K562 (cell line): ENCODE results near the gene BACH1. TPM values are rescaled to one million over a fixed set of nuclear protein-coding genes. Genes with fewer than 3 reads are reported as not detected.
A peak's percentile ranks its signal among the peaks of the same experiment; 100 is the strongest.

Experiments used
- ATAC-seq: fragments of 200-7000 bp; cut with Tn5 transposase; 3 replicates; pipeline ENCODE4 v1.9.1; 2020; ENCODE audit warnings: moderate library complexity
- BruUV-seq: library from RNA; stranded (reverse); fragments of 400-500 nt; replicated peaks from 2 replicates; lab custom pipeline; 2021; lab: Mats Ljungman, UMichigan
- CTCF ChIA-PET: fragments of 300-600 bp; formaldehyde crosslinking; extraction: SDS; loops from one replicate; lab custom pipeline; 2021; ENCODE audit warnings: low intra/inter-chr PET ratio; lab: Yijun Ruan, JAX
- POLR2A ChIA-PET: fragments of 300-600, 350-650 bp; sonication (Branson Sonifier 250); formaldehyde crosslinking; extraction: SDS; loops from one replicate; lab custom pipeline; 2021; ENCODE audit warnings: antibody characterized with exemption, inconsistent platforms; lab: Yijun Ruan, JAX
- DNase-seq, 4 experiments: peaks; one replicate each; pipeline versions ENCODE4 v3.0.0 to v3.0.0-alpha.2; 2011 to 2018; ENCODE audit warnings: low spot score in 3 of 4, mixed read lengths in 3 of 4; ENCODE audit errors: extremely low read depth in 1 of 4
- FAIRE-seq: peaks from 2 replicates; lab custom pipeline; 2011; peaks lifted over from hg19 to GRCh38; lab: Jason Lieb, UNC
- H2AFZ ChIP-seq: 2 replicates; pipeline ENCODE4 v1.6.0; 2011; ENCODE audit warnings: low read depth, low read length, control low read depth, inconsistent platforms
- H3K27ac ChIP-seq: fragments of 200-600 bp; 3 replicates; pipeline ENCODE4 v1.8.0; 2011; ENCODE audit warnings: low read depth, mild to moderate bottlenecking, control low read depth, inconsistent platforms, low read length, moderate library complexity, mixed read lengths; ENCODE audit errors: extremely low read depth
- H3K27me3 ChIP-seq, 2 experiments: fragments of 300-600 bp in 1 of 2; 2 replicates in 1 of 2; 3 replicates in 1 of 2; pipeline versions ENCODE4 v1.6.0 to v1.8.0; 2011; ENCODE audit warnings: inconsistent platforms in 2 of 2, low read length in 2 of 2, mild to moderate bottlenecking in 1 of 2, mixed read lengths in 1 of 2, moderate library complexity in 1 of 2; ENCODE audit not compliant: control insufficient read depth in 2 of 2, insufficient read depth in 2 of 2
- H3K36me3 ChIP-seq: fragments of 300-600 bp; 3 replicates; pipeline ENCODE4 v1.8.0; 2011; ENCODE audit warnings: mild to moderate bottlenecking, low read length, inconsistent platforms; ENCODE audit not compliant: control insufficient read depth, insufficient read depth
- H3K4me1 ChIP-seq, 2 experiments: fragments of 200-600 bp in 1 of 2; replicated peaks in 1 of 2; 2 replicates in 1 of 2; 3 replicates in 1 of 2; pipeline versions ENCODE4 v1.5.1 to v1.8.0; 2011; ENCODE audit warnings: inconsistent platforms in 2 of 2, low read length in 2 of 2, mild to moderate bottlenecking in 1 of 2, mixed read lengths in 1 of 2, moderate library complexity in 1 of 2; ENCODE audit not compliant: control insufficient read depth in 2 of 2, insufficient read depth in 2 of 2
- H3K4me2 ChIP-seq: 2 replicates; pipeline ENCODE4 v1.6.1; 2011; ENCODE audit warnings: low read length, control low read depth, inconsistent platforms, mixed read lengths; ENCODE audit not compliant: insufficient read depth
- H3K4me3 ChIP-seq: fragments of 200-600 bp; sonication (generic), shearing (Covaris generic); 2 replicates; pipeline ENCODE4 v1.5.1; 2016; ENCODE audit warnings: control low read depth, inconsistent platforms
- H3K79me2 ChIP-seq: fragments of 200-600 bp; 3 replicates; pipeline ENCODE4 v1.8.0; 2011; ENCODE audit warnings: low read length, inconsistent platforms; ENCODE audit not compliant: control insufficient read depth, insufficient read depth
- H3K9ac ChIP-seq, 2 experiments: 2 replicates each; pipeline versions ENCODE4 v1.6.0 to v1.6.1; 2011; ENCODE audit warnings: low read depth in 2 of 2, low read length in 2 of 2, control low read depth in 1 of 2, inconsistent platforms in 1 of 2, mild to moderate bottlenecking in 1 of 2, mixed read lengths in 1 of 2; ENCODE audit not compliant: insufficient read depth in 1 of 2
- H3K9me1 ChIP-seq: one replicate; pipeline ENCODE4 v1.6.0; 2011; ENCODE audit warnings: inconsistent platforms, mild to moderate bottlenecking, low read length, moderate library complexity; ENCODE audit not compliant: control insufficient read depth, insufficient read depth
- H3K9me3 ChIP-seq: replicated peaks from 2 replicates; pipeline ENCODE4 v1.5.1; 2011; ENCODE audit warnings: low read depth, low read length, inconsistent platforms; ENCODE audit not compliant: control insufficient read depth, insufficient read depth
- H4K20me1 ChIP-seq: replicated peaks from 2 replicates; pipeline ENCODE4 v1.6.1; 2011; ENCODE audit warnings: low read length, inconsistent platforms, mixed read lengths; ENCODE audit not compliant: control insufficient read depth, insufficient read depth
- CC2D1A ChIP-seq: fragments of 450-650 bp; IDR thresholded peaks from 2 replicates; pipeline ENCODE4 v1.6.1; 2017; ENCODE audit warnings: mild to moderate bottlenecking
- HNRNPLL ChIP-seq: fragments of 200-400 bp; formaldehyde crosslinking; IDR thresholded peaks from 2 replicates; pipeline ENCODE4 v1.6.1; 2017; ENCODE audit warnings: low read length, low read depth, mild to moderate bottlenecking; ENCODE audit not compliant: poor library complexity, severe bottlenecking
- SAFB ChIP-seq: fragments of 200-400 bp; formaldehyde crosslinking; IDR thresholded peaks from 2 replicates; pipeline ENCODE4 v1.6.1; 2017; ENCODE audit warnings: low read depth, low read length, borderline replicate concordance
- ZBTB17 ChIP-seq: fragments of 450-650 bp; formaldehyde crosslinking; IDR thresholded peaks from 2 replicates; pipeline ENCODE4 v1.4.0; 2020; ENCODE audit warnings: mild to moderate bottlenecking
- WGBS: fragments of 100-300 bp; shearing (Covaris generic); methylation state at CpG from one replicate; pipeline ENCODE4 v1.1.6; 2016; ENCODE audit warnings: low coverage, mixed read lengths; ENCODE audit not compliant: insufficient coverage; ENCODE audit errors: missing lambda C conversion rate; 5-methylcytosine and 5-hydroxymethylcytosine counted together
- in situ Hi-C: fragments of 300-500 bp; cut with MboI; formaldehyde crosslinking; loops from 4 replicates; pipeline ENCODE4 v1.15.0; 2018; ENCODE audit warnings: inconsistent platforms, mixed read lengths
- intact Hi-C: fragments of 100-400 bp; cut with micrococcal nuclease; formaldehyde crosslinking; loops from 2 replicates; pipeline ENCODE4 v1.14.2; 2022
- polyA plus RNA-seq, 8 experiments: library from polyadenylated mRNA; depleted of rRNA in 4 of 8; stranded (reverse) in 5 of 8; unstranded in 3 of 8; fragments of >200 nt; fragmentation: Nextera tagmentation in 2 of 8; fragmentation: Illumina TruSeq in 1 of 8; extraction: Ambion mirVana in 2 of 8; extraction: Trizol in 1 of 8; gene quantifications; 2 replicates each; pipeline versions ENCODE4 v1.2.1 to v1.2.3, GENCODE V29; 2011 to 2014; ENCODE audit warnings: inconsistent platforms in 1 of 8, missing spikeins in 1 of 8
- total RNA-seq, 7 experiments: library from RNA; depleted of rRNA in 6 of 7; stranded (reverse); fragments of >200 nt in 6 of 7; fragmentation: Illumina TruSeq in 2 of 7; extraction: Trizol in 2 of 7; gene quantifications; 2 replicates each; pipeline versions ENCODE4 v1.2.1 to v1.2.3, GENCODE V29; 2011 to 2021; ENCODE audit warnings: low replicate concordance in 1 of 7
- TF ChIP-seq, protein P1 (sequence below), 2 experiments: fragments of 450-650 bp in 1 of 2; sonication (generic) in 1 of 2; formaldehyde crosslinking in 1 of 2; IDR thresholded peaks in 1 of 2; conservative IDR thresholded peaks in 1 of 2; 2 replicates each; pipeline versions ENCODE4 v1.6.1 to v1.8.1; 2016 to 2023; ENCODE audit warnings: mild to moderate bottlenecking in 2 of 2, moderate library complexity in 2 of 2, inconsistent platforms in 1 of 2, missing genetic modification reagents in 1 of 2
- TF ChIP-seq, protein P2 (sequence below): IDR thresholded peaks from 2 replicates; pipeline ENCODE4 v1.6.1; 2012; ENCODE audit warnings: low read depth, low read length, improper control_type of control experiment, borderline replicate concordance
- TF ChIP-seq, protein P3 (sequence below): fragments of 250-450 bp; sonication (Bioruptor Pico); IDR thresholded peaks from 2 replicates; pipeline ENCODE4 v1.8.0; 2022; ENCODE audit warnings: moderate library complexity, mild to moderate bottlenecking, inconsistent platforms
- TF ChIP-seq, protein P4 (sequence below): fragments of 250-450 bp; sonication (Bioruptor Pico); IDR thresholded peaks from 2 replicates; pipeline ENCODE4 v1.5.0; 2021; ENCODE audit warnings: mild to moderate bottlenecking, moderate library complexity
- TF ChIP-seq, protein P5 (sequence below): IDR thresholded peaks from 2 replicates; pipeline ENCODE4 v1.6.1; 2016; ENCODE audit warnings: missing genetic modification characterization, missing compliant biosample characterization

The BACH1 gene
- total and polyA plus RNA-seq, 9 of the 15 experiments (the other 6 are each of a cell fraction or from before 2014, with no cell fraction given) = 10.6 to 58.5 (median 28.6) TPM

DNA sequence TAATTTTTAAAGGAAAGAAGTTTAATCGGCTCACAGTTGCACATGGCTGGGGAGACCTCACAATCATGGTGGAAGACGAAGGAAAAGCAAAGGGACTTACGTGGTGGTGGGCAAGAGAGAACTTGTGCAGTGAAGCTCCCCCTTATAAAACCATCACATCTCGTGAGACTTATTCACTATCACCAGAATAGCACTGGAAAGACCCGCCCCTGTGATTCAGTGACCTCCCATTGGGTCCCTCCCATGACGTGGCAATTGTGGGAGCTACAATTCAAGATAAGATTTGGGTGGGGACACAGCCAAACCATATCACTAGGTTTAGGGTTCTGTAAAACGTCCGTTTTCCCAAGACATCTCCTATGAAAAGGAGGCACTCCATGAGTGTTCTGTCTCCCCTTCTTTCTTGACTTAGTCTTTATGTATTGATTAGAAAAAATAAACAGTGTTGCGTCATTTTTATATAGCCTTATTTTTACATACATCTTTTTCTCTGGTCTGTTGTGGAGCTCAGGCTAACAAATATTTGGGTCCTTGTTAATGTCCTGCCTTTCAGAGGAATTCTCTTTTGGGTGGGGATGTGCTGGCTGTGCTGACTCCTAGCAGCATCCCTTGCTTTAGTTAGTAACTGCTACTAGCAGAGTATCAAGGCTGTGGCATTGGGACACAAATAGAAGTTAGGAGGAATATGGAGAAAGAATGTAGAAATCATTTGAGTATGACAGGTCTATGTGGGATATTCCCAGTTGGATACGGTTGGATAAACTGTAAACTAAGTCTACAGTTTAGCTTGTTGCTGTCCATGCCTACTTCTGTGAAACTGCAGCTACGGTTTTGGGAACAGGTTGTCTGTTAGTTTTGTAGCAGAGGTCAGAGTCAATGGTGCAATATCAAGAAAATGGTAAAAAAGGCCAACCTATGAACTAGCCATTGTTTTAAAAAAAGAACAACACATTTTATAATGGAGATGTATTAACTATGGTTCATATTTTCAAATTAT, 23.5 kb downstream of the BACH1 start:
- Histone ChIP-seq H3K9ac (no peak overlapping the region), H3K27ac (no peak overlapping the region), H3K36me3 (peaks cover 77% of the 10 kb centered on the region), H3K27me3 (no peaks in the 10 kb centered on the region), H3K79me2 (peaks cover 97% of the 10 kb centered on the region), H4K20me1 (no peaks in the 10 kb centered on the region), H3K9me1 (no peaks in the 10 kb centered on the region), H3K4me3 (no peak overlapping the region), H3K4me2 (no peak overlapping the region), H3K4me1 (peaks cover 5 to 15% of the 10 kb centered on the region in 2 experiments; a peak in 3 of 5 replicates), H2AFZ (no peak overlapping the region), H3K9me3 (peaks cover 23% of the 10 kb centered on the region)
- 80% methylated on average over 11 of the region's 11 CpGs for WGBS
- CTCF ChIA-PET = no interaction called here
- in situ Hi-C loops = no loop called here
- DNase-seq (no peak), FAIRE-seq (no peak), ATAC-seq (no peak)
- BruUV-seq = TSS peak; percentile 2
- intact Hi-C loops = no loop called here
- POLR2A ChIA-PET = no interaction called here
- TF ChIP-seq ZBTB17 (CRISPR knock-in tag) = no peak
- TF ChIP-seq, protein P1, sequence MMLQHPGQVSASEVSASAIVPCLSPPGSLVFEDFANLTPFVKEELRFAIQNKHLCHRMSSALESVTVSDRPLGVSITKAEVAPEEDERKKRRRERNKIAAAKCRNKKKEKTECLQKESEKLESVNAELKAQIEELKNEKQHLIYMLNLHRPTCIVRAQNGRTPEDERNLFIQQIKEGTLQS (IDR thresholded peaks at IDR 0.05) = peak; percentile 46; the same call in 1 of the 2 replicates
- TF ChIP-seq, protein P1 (CRISPR knock-in tag; conservative IDR thresholded peaks at IDR 0.05) = no peak
- peak; percentile 70 for TF ChIP-seq CC2D1A
- no peak for TF ChIP-seq SAFB
- TF ChIP-seq, protein P2, sequence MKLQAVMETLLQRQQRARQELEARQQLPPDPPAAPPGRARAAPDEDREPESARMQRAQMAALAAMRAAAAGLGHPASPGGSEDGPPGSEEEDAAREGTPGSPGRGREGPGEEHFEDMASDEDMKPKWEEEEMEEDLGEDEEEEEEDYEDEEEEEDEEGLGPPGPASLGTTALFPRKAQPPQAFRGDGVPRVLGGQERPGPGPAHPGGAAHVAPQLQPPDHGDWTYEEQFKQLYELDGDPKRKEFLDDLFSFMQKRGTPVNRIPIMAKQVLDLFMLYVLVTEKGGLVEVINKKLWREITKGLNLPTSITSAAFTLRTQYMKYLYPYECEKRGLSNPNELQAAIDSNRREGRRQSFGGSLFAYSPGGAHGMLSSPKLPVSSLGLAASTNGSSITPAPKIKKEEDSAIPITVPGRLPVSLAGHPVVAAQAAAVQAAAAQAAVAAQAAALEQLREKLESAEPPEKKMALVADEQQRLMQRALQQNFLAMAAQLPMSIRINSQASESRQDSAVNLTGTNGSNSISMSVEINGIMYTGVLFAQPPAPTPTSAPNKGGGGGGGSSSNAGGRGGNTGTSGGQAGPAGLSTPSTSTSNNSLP = no peak
- TF ChIP-seq, protein P3, sequence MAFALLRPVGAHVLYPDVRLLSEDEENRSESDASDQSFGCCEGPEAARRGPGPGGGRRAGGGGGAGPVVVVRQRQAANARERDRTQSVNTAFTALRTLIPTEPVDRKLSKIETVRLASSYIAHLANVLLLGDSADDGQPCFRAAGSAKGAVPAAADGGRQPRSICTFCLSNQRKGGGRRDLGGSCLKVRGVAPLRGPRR = no peak
- TF ChIP-seq, protein P4, sequence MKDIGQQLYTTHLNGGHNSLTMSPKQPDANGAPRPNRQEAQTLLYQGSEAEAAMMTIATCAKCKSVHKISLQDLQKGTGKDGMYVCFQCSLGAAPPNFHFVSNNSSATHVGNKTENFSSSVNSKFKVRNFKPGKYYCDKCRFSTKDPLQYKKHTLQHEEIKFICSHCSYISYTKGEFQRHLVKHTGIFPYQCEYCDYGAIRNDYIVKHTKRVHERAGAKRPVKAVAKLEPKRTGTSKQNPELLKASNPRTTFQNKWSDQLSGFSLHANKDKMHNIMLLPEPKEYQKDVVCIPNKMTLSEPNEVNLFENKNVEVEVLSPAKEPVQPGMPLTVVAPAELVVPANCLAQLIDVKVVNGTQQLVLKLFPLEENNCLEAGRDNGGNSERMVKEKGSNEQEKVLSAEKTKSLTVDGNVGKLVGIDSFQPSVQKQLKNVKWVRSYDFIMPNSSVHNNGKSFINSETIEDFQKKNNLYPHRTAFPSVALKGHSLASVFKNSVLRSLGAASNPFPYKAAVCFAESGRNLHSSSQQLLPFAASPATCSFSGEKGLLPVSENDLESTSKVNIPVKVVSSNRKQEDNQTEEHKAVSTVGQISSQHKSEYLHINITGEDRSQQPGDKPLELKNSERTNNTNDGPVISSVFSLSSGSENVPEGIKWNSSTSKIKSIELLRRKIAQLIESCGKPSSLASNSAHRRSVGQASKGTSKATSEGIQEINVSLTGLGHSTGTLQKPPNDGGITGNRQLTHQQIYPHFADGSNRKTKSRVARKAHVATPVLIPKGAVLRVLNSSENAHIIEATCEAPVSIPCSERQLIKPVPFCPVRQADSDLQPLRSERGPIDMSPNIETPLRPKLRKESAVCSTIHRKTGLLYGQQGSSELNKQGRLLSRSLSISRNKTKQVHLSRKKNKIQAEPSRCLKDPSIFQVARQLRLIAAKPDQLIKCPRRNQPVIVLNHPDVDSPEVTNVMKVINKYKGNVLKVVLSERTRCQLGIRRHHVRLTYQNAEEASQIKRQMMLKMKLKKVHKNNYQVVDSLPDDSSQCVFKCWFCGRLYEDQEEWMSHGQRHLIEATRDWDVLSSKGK (CRISPR knock-in tag) = no peak
- TF ChIP-seq HNRNPLL = no peak
- TF ChIP-seq, protein P5, sequence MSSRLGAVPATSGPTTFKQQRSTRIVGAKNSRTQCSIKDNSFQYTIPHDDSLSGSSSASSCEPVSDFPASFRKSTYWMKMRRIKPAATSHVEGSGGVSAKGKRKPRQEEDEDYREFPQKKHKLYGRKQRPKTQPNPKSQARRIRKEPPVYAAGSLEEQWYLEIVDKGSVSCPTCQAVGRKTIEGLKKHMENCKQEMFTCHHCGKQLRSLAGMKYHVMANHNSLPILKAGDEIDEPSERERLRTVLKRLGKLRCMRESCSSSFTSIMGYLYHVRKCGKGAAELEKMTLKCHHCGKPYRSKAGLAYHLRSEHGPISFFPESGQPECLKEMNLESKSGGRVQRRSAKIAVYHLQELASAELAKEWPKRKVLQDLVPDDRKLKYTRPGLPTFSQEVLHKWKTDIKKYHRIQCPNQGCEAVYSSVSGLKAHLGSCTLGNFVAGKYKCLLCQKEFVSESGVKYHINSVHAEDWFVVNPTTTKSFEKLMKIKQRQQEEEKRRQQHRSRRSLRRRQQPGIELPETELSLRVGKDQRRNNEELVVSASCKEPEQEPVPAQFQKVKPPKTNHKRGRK (tag) = no peak
